H9 (cell line): ENCODE results near the gene HACE1. TPM values are rescaled to one million over a fixed set of nuclear protein-coding genes. Genes with fewer than 3 reads are reported as not detected.
"Not testable (repeated sequence)": the region's sequence is repeated elsewhere in the genome, so short reads cannot be mapped to it uniquely, and the experiment has no call there.

Experiments
- DNase-seq: peaks from one replicate; pipeline ENCODE4 v3.0.0-alpha.2; 2017
- H2AFZ ChIP-seq: one replicate; pipeline ENCODE4 v1.6.1; 2013; ENCODE audit warnings: mild to moderate bottlenecking, low read length, control low read depth, moderate library complexity
- H2AK5ac ChIP-seq: 2 replicates; pipeline ENCODE4 v1.6.1; 2013; ENCODE audit warnings: low read length, control low read depth, mixed read lengths; ENCODE audit not compliant: insufficient read length
- H2BK120ac ChIP-seq: one replicate; pipeline ENCODE4 v1.6.1; 2013; ENCODE audit warnings: low read depth, mild to moderate bottlenecking, low read length, control low read depth, inconsistent platforms; ENCODE audit not compliant: poor library complexity, severe bottlenecking
- H2BK12ac ChIP-seq: 2 replicates; pipeline ENCODE4 v1.6.1; 2013; ENCODE audit warnings: low read length, control low read depth, mixed read lengths, low read depth; ENCODE audit not compliant: insufficient read length
- H2BK15ac ChIP-seq: 2 replicates; pipeline ENCODE4 v1.6.1; 2013; ENCODE audit warnings: low read depth, low read length, control low read depth
- H2BK20ac ChIP-seq: one replicate; pipeline ENCODE4 v1.6.1; 2013; ENCODE audit warnings: low read depth, mild to moderate bottlenecking, low read length, control low read depth, inconsistent platforms; ENCODE audit not compliant: poor library complexity, severe bottlenecking
- H2BK5ac ChIP-seq: 2 replicates; pipeline ENCODE4 v1.6.1; 2013; ENCODE audit warnings: low read length, control low read depth, mixed read lengths; ENCODE audit not compliant: insufficient read length
- H3K14ac ChIP-seq: 2 replicates; pipeline ENCODE4 v1.6.1; 2013; ENCODE audit warnings: low read length, control low read depth; ENCODE audit not compliant: insufficient read depth
- H3K18ac ChIP-seq: 2 replicates; pipeline ENCODE4 v1.6.1; 2013; ENCODE audit warnings: low read depth, mild to moderate bottlenecking, mixed read lengths, low read length, control low read depth; ENCODE audit not compliant: insufficient read length
- H3K23ac ChIP-seq: 2 replicates; pipeline ENCODE4 v1.6.1; 2013; ENCODE audit warnings: low read length, control low read depth, mixed read lengths, low read depth; ENCODE audit not compliant: insufficient read length
- H3K23me2 ChIP-seq: 2 replicates; pipeline ENCODE4 v1.6.1; 2013; ENCODE audit warnings: low read depth, mild to moderate bottlenecking, mixed read lengths, low read length, control low read depth; ENCODE audit not compliant: insufficient read length, poor library complexity, severe bottlenecking
- H3K27ac ChIP-seq: 2 replicates; pipeline ENCODE4 v1.5.1; 2013; ENCODE audit warnings: low read length, control low read depth, mixed read lengths, low read depth; ENCODE audit not compliant: insufficient read length
- H3K27me3 ChIP-seq: 2 replicates; pipeline ENCODE4 v1.6.1; 2013; ENCODE audit warnings: low read length, control low read depth, inconsistent platforms; ENCODE audit not compliant: insufficient read depth
- H3K4ac ChIP-seq: 2 replicates; pipeline ENCODE4 v1.6.1; 2013; ENCODE audit warnings: low read depth, mild to moderate bottlenecking, control low read depth, inconsistent platforms, low read length, moderate library complexity
- H3K4me1 ChIP-seq: 2 replicates; pipeline ENCODE4 v1.6.1; 2013; ENCODE audit warnings: low read length, control low read depth, inconsistent platforms; ENCODE audit not compliant: insufficient read depth
- H3K4me2 ChIP-seq: 2 replicates; pipeline ENCODE4 v1.6.1; 2013; ENCODE audit warnings: low read length, control low read depth, mixed read lengths; ENCODE audit not compliant: insufficient read length, insufficient read depth
- H3K56ac ChIP-seq: 2 replicates; pipeline ENCODE4 v1.6.1; 2013; ENCODE audit warnings: low read depth, mild to moderate bottlenecking, mixed read lengths, low read length, control low read depth; ENCODE audit not compliant: insufficient read length
- H3K79me1 ChIP-seq: 2 replicates; pipeline ENCODE4 v1.6.1; 2013; ENCODE audit warnings: low read depth, mild to moderate bottlenecking, moderate library complexity, low read length, control low read depth, inconsistent platforms; ENCODE audit not compliant: insufficient read depth, poor library complexity, severe bottlenecking
- H3K79me2 ChIP-seq: 2 replicates; pipeline ENCODE4 v1.6.1; 2013; ENCODE audit warnings: low read length, control low read depth, inconsistent platforms; ENCODE audit not compliant: insufficient read depth
- H3K9ac ChIP-seq: 2 replicates; pipeline ENCODE4 v1.6.1; 2013; ENCODE audit warnings: low read length, control low read depth, mixed read lengths; ENCODE audit not compliant: insufficient read length; ENCODE audit errors: extremely low read depth
- H3K9me3 ChIP-seq: one replicate; pipeline ENCODE4 v1.6.1; 2013; ENCODE audit warnings: low read depth, low read length, inconsistent platforms; ENCODE audit not compliant: control insufficient read depth
- H3T11ph ChIP-seq: one replicate; pipeline ENCODE4 v1.6.1; 2013; ENCODE audit warnings: mild to moderate bottlenecking, low read length, control low read depth, inconsistent platforms
- H4K20me1 ChIP-seq: one replicate; pipeline ENCODE4 v1.6.1; 2013; ENCODE audit not compliant: control insufficient read depth, insufficient read length, insufficient read depth
- H4K5ac ChIP-seq: 2 replicates; pipeline ENCODE4 v1.6.1; 2013; ENCODE audit warnings: low read depth, mild to moderate bottlenecking, mixed read lengths, low read length, control low read depth; ENCODE audit not compliant: insufficient read length
- H4K8ac ChIP-seq: replicated peaks from 2 replicates; pipeline ENCODE4 v1.6.1; 2013; ENCODE audit warnings: low read length, control low read depth, mixed read lengths, low read depth; ENCODE audit not compliant: insufficient read length
- H4K91ac ChIP-seq: 2 replicates; pipeline ENCODE4 v1.6.1; 2013; ENCODE audit warnings: low read depth, mild to moderate bottlenecking, moderate library complexity, mixed read lengths, low read length, control low read depth; ENCODE audit not compliant: insufficient read length
- H3K27ac Mint-ChIP-seq, 3 experiments: 2 replicates in 2 of 3; 3 replicates in 1 of 3; pipeline ENCODE4 v1.8.0; 2020 to 2021; ENCODE audit warnings: mixed read lengths in 3 of 3, mild to moderate bottlenecking in 1 of 3, moderate library complexity in 1 of 3
- H3K27me3 Mint-ChIP-seq: 2 replicates; pipeline ENCODE4 v1.8.0; 2021; ENCODE audit warnings: low read depth, mild to moderate bottlenecking, moderate library complexity, mixed read lengths
- H3K36me3 Mint-ChIP-seq, 3 experiments: 2 replicates in 2 of 3; 3 replicates in 1 of 3; pipeline ENCODE4 v1.8.0; 2020 to 2021; ENCODE audit warnings: low read depth in 3 of 3, mixed read lengths in 3 of 3; ENCODE audit not compliant: insufficient read depth in 1 of 3
- H3K4me1 Mint-ChIP-seq, 2 experiments: 2 replicates each; pipeline ENCODE4 v1.8.0; 2020; ENCODE audit warnings: mixed read lengths in 2 of 2
- H3K4me3 Mint-ChIP-seq, 2 experiments: 2 replicates in 1 of 2; 3 replicates in 1 of 2; pipeline ENCODE4 v1.8.0; 2020 to 2021; ENCODE audit warnings: mild to moderate bottlenecking in 2 of 2, mixed read lengths in 2 of 2, moderate library complexity in 1 of 2
- H3K9me3 Mint-ChIP-seq, 2 experiments: 2 replicates in 1 of 2; 3 replicates in 1 of 2; pipeline ENCODE4 v1.8.0; 2020; ENCODE audit warnings: mild to moderate bottlenecking in 2 of 2, mixed read lengths in 2 of 2, moderate library complexity in 1 of 2
- WGBS: extraction: QIAGEN DNeasy Blood & Tissue Kit; methylation state at CpG from one replicate; pipeline ENCODE4 v1.1.7; 2013; ENCODE audit warnings: missing lambda C conversion rate, low lambda C conversion rate, mixed read lengths; ENCODE audit not compliant: insufficient read length; ENCODE audit errors: extremely low coverage; 5-methylcytosine and 5-hydroxymethylcytosine counted together
- total RNA-seq: library from RNA; stranded (reverse); gene quantifications from 2 replicates; pipeline ENCODE4 v1.2.1, GENCODE V29; 2021
- TF ChIP-seq, protein P1 (sequence below): fragments of 200-600 bp; sonication (generic); conservative IDR thresholded peaks from 3 replicates; pipeline ENCODE4 v1.8.0; 2021; ENCODE audit warnings: antibody characterized with exemption, mild to moderate bottlenecking

The HACE1 gene
- total RNA-seq, 1 experiment from 2014 or later: 18.0 TPM

DNA sequence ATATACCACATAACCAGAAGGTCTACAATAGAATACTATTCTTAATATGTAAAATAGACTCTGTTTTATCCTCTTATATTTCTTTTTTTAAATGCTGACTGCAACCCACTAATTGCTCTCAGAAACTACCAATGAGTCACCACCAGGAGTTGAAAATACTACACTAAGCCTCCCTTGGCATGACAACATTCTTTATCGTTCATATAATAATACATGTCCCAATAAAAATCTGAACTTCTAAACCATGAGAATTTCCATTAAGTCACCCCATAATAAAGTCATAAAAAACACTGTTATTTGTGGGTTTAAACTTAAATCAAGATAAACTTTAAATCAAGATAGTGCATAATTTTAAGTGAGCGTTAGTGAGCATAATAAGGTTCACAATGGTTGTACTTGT lies 4.2 kb downstream of the HACE1 start:
- H2BK120ac ChIP-seq: no peak overlapping the region
- H3K4me3 Mint-ChIP-seq: no peak overlapping the region
- no peak overlapping the region for H3K27ac Mint-ChIP-seq
- DNase-seq: no peak
- H3K4me1 Mint-ChIP-seq: peaks cover 15 to 16% of the 10 kb centered on the region in 2 experiments
- H2BK12ac ChIP-seq: no peak overlapping the region
- H2BK15ac ChIP-seq: no peak overlapping the region
- peaks cover 1% of the 10 kb centered on the region for H3K79me2 ChIP-seq
- no peaks in the 10 kb centered on the region for H4K20me1 ChIP-seq
- H3T11ph ChIP-seq: no peak overlapping the region
- H4K91ac ChIP-seq: no peak overlapping the region
- TF ChIP-seq, protein P1, sequence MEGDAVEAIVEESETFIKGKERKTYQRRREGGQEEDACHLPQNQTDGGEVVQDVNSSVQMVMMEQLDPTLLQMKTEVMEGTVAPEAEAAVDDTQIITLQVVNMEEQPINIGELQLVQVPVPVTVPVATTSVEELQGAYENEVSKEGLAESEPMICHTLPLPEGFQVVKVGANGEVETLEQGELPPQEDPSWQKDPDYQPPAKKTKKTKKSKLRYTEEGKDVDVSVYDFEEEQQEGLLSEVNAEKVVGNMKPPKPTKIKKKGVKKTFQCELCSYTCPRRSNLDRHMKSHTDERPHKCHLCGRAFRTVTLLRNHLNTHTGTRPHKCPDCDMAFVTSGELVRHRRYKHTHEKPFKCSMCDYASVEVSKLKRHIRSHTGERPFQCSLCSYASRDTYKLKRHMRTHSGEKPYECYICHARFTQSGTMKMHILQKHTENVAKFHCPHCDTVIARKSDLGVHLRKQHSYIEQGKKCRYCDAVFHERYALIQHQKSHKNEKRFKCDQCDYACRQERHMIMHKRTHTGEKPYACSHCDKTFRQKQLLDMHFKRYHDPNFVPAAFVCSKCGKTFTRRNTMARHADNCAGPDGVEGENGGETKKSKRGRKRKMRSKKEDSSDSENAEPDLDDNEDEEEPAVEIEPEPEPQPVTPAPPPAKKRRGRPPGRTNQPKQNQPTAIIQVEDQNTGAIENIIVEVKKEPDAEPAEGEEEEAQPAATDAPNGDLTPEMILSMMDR: no peak
- no peak overlapping the region for H4K5ac ChIP-seq
- H3K9me3 ChIP-seq: no peaks in the 10 kb centered on the region
- no peak overlapping the region for H3K23ac ChIP-seq
- no peak overlapping the region for H2AK5ac ChIP-seq
- no peak overlapping the region for H2BK5ac ChIP-seq
- H3K27me3 ChIP-seq: no peaks in the 10 kb centered on the region
- H3K79me1 ChIP-seq: peaks cover 4% of the 10 kb centered on the region
- WGBS: 100% methylated on average over 1 of the region's 2 CpGs
- H3K4me2 ChIP-seq: no peak overlapping the region
- H2BK20ac ChIP-seq: no peak overlapping the region
- no peaks in the 10 kb centered on the region for H3K27me3 Mint-ChIP-seq
- no peak overlapping the region for H2AFZ ChIP-seq
- H3K18ac ChIP-seq: no peak overlapping the region
- H3K36me3 Mint-ChIP-seq: peaks cover 8 to 20% (median 12%) of the 10 kb centered on the region in 3 experiments; a peak in 6 of 7 replicates
- no peak overlapping the region for H3K9ac ChIP-seq
- no peak overlapping the region for H3K14ac ChIP-seq
- no peak overlapping the region for H3K56ac ChIP-seq
- no peaks in the 10 kb centered on the region for H3K9me3 Mint-ChIP-seq
- H3K27ac ChIP-seq: no peak overlapping the region
- no peak overlapping the region for H4K8ac ChIP-seq
- H3K4ac ChIP-seq: no peak overlapping the region
- H3K4me1 ChIP-seq: no peaks in the 10 kb centered on the region
- H3K23me2 ChIP-seq: peaks cover 6% of the 10 kb centered on the region

- H3K4me2 ChIP-seq, H3K27ac Mint-ChIP-seq, H3K9me3 Mint-ChIP-seq, H2AFZ ChIP-seq, H3K9me3 ChIP-seq, H2BK12ac ChIP-seq, H2BK15ac ChIP-seq, H3K27me3 Mint-ChIP-seq, H2BK20ac ChIP-seq, DNase-seq, H3K79me1 ChIP-seq, H4K5ac ChIP-seq, H3K56ac ChIP-seq, H4K20me1 ChIP-seq, H3K23me2 ChIP-seq, H3K4me3 Mint-ChIP-seq, H3K27ac ChIP-seq, H3K4me1 ChIP-seq, H3K14ac ChIP-seq, H3K23ac ChIP-seq, H3K27me3 ChIP-seq, H2AK5ac ChIP-seq, H3K79me2 ChIP-seq, H3K4ac ChIP-seq, H3K18ac ChIP-seq, H3T11ph ChIP-seq, H3K9ac ChIP-seq, H4K91ac ChIP-seq, H2BK120ac ChIP-seq, H4K8ac ChIP-seq, H2BK5ac ChIP-seq, H3K4me1 Mint-ChIP-seq: not testable (repeated sequence)
- WGBS: no CpG with 5 or more reads among the region's 8 CpGs
- peaks cover 11 to 45% (median 42%) of the 10 kb centered on the region in 3 experiments; a peak in 6 of 7 replicates for H3K36me3 Mint-ChIP-seq
Observed at GRCh38 chr6:104847721-104848120, 12.0 kb downstream of the HACE1 start.
